GM10847 (cell line): Measurements from ENCODE around the gene LRRC51.

Source experiments
- POLR2A ChIP-seq: IDR thresholded peaks from 2 replicates; pipeline ENCODE4 v1.6.1; 2011; ENCODE audit not compliant: insufficient read length; ENCODE audit errors: extremely low read depth

LRRC51 gene, protein sequence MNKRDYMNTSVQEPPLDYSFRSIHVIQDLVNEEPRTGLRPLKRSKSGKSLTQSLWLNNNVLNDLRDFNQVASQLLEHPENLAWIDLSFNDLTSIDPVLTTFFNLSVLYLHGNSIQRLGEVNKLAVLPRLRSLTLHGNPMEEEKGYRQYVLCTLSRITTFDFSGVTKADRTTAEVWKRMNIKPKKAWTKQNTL

DNA sequence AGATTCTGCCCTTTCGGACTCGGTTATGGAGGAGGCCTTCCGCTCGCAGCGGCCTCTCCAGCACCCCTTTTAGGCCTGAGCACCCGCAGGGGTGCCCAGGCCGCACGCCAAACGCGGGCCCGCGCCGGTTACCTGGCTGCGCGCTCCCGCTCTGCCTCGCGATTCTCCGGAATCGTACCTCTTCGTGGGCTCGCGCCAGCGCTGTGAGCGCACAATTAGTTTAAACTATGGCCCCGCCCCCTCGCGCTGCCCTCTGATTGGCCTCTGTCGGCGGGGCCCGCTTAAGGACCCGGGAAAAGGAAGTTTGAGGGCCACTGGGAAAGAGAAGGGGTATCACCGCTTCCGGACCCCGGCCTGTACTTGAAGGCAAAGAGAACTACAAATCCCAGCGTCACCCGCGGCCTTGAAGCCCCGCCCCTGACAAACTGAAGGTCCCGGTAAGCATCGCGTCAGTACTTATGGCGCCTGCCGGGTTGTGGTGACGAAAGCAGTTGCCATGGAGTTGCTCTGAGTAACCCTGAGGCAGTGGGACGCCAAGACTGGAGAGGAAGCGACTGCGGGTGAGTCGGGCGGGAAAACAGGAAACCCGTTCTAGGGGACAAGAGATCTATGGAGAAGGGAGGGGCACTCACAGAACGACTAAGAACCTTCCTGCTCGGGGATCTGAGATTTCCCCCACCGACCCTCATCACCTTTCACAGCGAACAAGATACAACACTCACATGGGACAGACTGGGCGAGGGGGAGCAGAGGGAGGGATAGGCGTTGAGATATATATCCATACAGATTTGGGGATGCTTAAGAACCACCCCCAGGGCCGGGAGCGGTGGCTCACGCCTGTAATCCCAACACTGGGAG lies at the start of gene LRRC51, which contains the start of gene NUMA1:
Gene LRRC51 (plus strand): TSS at position 525 of the 858 bp plus-strand sequence. CDS start 8,234 bp downstream, outside the sequence.
Gene NUMA1 (minus strand): TSS at position 217 of the 858 bp plus-strand sequence. CDS start 44,599 bp downstream, outside the sequence.
- peak; percentile 64 for TF ChIP-seq POLR2A

DNA sequence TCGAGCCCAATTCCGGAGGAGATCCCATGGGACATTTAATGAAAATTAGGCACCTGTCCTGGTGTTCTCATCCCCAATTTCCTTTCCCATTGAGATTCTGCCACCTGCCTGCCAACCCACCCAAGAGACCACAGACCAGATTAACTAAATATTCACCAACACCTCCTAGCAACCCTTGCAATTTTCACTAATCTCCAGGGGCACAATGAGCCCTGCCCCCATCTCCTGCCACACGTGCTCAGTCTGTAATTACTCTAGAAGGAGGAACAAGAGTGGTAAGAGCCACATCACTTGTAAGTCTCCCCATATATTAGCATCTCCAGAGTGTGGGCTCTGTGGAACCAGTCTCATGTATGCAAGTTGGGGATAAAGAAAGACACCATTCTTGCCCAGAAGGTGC lies 44.0 kb upstream of the LRRC51 start:
- no peak for TF ChIP-seq POLR2A

DNA sequence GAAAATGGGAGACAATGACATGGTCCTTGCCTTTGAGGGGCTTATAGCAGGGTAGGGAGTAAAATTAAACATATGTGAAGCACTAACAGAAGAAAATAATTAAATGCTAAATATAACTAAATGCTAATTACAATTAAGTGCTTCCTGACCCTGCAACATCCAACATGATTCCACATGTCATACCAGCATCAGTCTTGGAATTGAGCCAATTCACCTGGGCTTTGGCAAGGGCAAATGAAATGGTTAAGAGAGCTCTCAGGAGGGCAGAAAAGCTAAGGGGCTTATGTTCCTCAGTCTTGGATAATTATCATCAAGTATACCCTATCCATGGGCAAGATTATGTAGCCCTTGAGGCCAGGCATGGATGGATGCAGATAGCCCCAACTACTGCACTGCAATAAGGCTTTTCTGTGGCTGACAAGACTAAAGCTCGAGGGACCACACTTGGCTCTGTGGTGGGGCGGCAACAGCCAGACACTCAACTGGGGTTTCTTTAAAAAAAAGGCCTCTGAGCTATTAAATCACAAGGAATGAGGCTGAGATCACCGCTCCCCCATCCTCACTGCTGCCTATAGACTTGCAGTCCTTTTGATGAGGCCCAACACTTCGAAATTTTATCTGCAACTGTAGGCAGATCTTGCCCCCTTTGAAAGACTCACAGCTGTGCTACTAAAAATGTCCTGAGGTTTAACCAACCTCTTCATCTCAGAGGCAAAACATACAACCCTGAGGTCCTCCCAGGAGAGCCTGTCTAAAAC lies 42.9 kb upstream of the LRRC51 start:
- TF ChIP-seq POLR2A: no peak

DNA sequence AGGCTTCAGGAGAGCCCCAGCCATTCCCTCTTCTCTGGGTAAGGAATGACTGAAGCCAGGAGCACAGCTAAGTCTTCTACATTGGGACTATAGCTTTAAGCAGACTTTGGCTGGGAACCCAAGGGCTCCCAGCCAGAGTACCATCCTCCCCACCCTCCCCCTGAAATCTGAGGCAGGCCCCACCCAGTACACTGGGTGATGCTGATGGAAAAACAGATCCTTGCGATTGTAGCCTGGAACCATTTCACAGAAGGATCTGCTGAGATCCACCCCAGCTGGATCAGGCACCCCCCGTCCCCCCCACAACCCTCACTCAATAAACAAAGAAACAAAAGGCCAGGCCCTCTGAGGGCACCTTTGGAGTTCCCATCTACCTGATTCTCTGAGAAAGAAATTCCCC lies 42.2 kb upstream of the LRRC51 start:
- TF ChIP-seq POLR2A: no peak

DNA sequence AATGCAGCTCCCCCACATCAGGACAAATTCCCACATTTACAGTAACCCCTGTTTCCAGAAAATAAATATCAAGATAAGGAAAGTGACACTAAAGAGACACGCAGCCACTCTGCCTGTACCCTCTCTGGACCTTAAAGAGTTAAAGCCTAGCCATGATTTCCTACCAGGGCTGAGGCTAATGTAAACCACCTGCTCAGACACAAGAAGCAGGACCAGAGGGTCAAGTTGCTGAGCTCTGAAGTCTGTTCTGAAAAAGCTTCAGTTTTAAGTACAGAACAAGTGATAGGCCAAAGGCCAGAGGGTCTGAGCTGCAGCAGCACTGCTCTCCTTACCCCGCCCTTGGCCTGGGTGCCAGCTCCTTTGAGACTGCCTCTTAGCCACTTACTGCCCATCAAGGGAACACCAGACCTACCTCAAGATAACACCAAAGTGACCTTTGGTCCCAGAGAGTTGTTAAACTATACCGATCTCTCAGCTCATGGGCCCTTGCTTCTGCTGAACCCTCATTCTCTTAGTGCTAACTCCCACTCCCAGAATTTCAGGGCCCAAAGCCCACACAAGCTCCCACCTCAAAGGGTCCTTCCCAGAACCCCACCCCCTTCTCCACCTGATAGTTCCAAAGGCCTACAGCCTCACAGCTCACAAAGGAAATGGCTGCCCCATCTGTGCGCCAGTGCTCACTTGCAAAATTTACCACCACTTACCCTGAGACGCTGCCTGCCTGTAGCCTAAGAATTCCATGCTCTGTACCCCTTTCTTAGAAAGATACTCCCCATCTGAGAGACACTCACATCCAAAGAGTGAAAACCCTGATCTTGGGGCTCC lies 41.4 kb upstream of the LRRC51 start:
- no peak for TF ChIP-seq POLR2A

DNA sequence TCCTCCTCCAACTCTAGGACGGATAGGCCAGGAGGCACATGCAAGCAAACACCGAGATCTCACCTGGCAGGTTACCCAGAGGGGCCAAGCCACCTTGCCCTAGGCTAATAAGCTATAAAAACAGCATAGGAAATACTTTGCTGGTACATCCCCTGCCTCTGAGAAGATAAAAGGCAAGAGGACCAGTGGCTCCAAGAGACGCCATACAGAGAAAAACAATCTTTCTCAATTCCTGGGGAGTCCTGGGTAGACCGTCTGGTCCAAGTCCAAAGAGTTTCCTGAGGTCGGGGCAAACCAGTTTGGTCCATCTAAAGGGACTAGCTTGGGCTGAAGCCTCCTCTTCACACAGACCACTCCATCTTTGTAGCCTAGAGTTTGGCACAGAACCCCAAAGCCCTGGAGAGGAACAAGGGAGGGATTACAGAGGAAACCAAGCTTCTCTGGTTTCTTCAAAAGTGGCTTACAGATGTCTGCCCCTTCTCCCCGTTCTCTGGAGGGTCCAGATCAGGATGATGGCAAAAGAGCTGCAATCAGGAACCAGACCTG lies 40.7 kb upstream of the LRRC51 start:
- no peak for TF ChIP-seq POLR2A

DNA sequence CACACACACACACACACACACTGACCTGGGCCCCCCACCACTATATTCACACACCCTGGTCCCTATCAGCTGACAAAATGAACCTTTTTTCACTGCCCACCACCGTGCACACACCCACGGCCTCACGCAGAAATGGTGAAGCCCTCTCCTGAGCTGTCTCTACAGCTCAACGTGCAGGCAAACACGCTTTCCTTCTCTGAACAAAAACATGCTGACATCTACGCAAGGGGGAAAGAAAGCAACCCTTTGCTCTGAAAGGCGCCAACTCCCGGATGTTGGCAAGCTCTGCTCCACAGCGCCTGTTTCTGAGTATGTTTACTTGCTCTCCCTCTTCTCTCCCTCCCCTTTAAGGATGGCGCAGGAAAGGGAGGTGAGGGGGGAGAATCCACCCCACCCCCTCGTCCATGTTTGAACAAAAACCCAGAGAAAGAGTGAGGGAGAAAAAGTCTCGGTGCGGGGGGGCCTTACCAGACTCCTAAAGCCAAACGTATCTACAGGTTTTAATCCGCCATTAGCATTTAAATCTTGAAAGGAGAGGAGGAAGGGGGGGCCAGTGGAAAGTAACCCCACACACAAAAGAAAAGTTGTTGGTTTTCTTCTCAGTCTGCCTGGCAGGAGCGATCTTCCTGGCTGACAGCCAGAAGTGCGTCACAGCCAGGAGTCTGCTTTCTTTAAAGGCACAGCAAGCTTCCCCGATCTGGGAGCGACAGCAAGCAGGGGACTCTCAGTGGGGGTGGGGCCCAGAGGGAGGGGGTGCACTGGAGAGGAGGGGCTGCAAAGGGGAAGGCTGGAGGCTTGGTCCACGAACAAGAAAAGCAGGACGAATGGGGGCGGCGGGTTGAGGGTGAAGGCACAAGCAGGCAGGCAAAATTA lies 39.9 kb upstream of the LRRC51 start:
- no peak for TF ChIP-seq POLR2A

DNA sequence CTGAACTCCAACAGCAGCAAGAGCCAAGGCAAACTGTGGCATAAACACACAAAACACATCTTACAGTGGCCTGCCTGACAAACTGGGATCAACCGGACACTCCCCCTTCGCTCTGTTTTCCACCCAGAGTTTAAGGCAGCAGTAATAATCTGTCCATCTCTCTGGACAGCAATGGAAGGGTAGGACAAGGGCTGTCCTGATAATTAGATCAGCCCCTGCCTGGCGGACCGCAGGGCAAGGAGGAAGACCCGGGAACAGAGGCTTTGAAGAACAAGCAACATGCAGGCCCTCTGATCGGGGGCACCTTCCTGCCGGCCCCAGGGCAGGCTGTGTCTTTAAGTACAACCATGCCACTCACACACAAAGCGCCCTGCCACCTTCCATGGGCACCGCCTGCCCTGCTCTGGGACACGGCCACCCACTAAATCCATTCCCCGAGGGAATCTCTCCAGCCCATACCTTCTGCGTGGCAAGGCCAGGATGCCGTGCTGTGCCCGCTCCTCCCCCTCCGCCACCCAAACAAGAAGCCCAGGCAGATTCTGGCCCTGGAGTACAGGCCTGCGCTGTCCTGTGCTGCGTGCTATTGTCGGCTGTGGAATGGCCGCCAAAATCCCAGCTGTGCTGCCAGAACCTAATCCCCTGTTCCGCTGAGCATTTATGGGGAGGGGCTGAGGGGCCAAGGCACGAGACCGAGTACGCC lies 39.1 kb upstream of the LRRC51 start:
- TF ChIP-seq POLR2A: peak; percentile 25

DNA sequence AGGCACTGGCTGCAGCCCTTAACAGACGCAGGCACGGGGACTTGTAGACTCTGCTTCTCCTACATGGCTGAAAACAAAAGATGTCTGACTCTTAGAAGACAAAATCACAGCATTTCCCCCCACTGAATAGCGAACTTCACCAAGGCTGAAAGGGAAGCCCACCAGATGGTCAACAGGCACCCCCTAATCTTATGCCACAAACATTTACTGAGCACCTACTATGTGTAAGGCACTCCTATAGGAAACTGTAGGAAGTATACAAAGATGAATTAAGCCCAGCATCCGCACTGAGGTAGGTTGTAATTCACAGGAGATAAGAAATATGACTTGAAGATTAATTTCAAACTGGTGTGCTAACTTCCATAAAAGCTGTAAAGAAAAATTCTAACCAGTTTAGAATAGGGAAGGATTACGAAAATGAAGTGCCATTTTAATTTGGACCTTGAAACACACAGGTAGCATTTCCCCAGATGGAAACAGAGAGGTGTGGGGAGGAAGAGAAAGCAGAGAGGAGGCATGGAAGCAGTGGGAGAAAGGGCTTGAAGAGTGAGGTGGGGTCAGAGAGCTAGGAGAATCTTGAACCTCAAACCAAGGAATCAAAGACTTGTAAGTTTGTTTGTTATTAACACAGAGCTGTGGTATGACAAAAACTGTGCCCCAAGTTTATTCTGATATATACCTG lies 38.4 kb upstream of the LRRC51 start:
- no peak for TF ChIP-seq POLR2A

DNA sequence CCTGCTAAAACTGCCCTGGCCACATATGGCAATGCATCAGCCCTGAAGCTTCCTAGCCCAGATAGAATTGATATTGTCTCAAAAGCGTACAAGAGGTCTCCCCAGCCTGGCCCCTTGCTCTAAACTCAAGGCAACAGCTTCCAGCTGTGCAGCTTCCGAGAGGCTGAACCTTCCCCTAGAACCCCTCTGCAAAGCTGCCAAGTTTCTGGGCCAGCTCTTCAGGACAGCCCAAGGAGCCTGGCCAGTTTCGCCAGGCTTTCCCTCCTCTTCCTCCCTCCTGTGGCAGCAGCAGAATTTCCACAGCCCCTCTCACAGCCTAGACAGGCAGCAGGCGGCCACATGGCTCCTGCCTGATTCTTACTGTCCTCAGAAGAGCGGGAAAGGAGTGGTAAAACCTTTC lies 34.8 kb upstream of the LRRC51 start:
- no peak for TF ChIP-seq POLR2A

DNA sequence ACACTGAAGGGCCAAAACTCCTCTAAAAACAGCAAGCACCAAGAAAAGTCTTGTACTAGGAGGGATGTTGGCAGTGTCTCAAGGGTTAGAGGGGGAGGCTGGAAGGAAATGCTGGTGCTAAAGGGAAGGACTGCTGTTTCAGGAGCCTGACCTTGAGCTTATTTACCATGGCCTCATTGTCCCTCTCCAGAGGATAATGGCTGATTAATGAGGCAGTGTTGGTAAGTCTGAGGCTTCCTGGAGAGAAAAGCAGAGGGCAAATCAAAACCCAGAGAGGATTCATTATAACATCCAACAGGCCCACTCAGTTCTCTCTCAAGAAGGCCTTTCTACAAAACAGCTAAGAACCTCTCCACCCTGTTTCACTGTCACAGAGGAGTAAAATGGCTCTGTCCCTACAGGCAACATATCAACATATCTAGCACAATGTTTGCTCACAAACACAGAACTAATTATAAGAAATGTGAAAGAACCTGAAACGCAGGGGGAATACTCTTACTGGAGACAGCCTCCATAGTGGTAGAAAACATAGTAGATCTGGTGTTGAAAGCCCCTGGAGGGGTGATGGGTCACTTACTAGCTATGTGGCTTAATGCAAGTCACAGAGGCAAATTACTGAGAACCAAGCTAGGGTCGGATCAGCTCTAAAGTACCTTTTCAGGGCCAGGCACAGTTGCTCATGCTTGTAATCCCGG lies 31.7 kb upstream of the LRRC51 start:
- no peak for TF ChIP-seq POLR2A
